ENCODE results near the gene PRX. TPM values are rescaled to one million over a fixed set of nuclear protein-coding genes. Genes with fewer than 3 reads are reported as not detected.

PRX gene
- 1.2 to 1.9 TPM (median 1.4 TPM) in 5 replicates for total RNA-seq (2022; extraction: Qiagen RNA extraction)

GRCh38 chr19:40413291-40413845, at the start of gene PRX:
TSS of gene PRX (minus strand) at chr19:40413378. CDS start at chr19:40407932, 5,446 bp downstream.

GRCh38 chr19:40444000-40444824, 31.0 kb upstream of the PRX start, which contains the start of gene SERTAD3:
TSS of gene SERTAD3 (minus strand) at chr19:40444335. CDS start at chr19:40442080, 2,255 bp downstream.

GRCh38 chr19:40425450-40426287, 12.5 kb upstream of the PRX start, which contains the start of gene SERTAD1:
TSS of gene SERTAD1 (minus strand) at chr19:40425992. CDS start at chr19:40423546, 2,446 bp downstream.

GRCh38 chr19:40390084-40390742, 23.0 kb downstream of the PRX start, which contains the start of gene HIPK4:
TSS of gene HIPK4 (minus strand) at chr19:40390181. CDS start at chr19:40389902, 279 bp downstream.

GRCh38 chr19:40348125-40348913, 64.9 kb downstream of the PRX start, which contains the start of the genes C19orf47 and PLD3:
TSS of gene C19orf47 (minus strand) at chr19:40348397. CDS start at chr19:40341857, 6,540 bp downstream.
TSS of gene PLD3 (plus strand) at chr19:40348695. CDS start at chr19:40366484, 17,789 bp downstream.

Other genes with a start within 250 kb of the PRX start
- 13.0 to 19.8 TPM (median 17.8 TPM) in 5 replicates for gene MAP3K10, start 222.0 kb downstream of the PRX start, total RNA-seq (2022; extraction: Qiagen RNA extraction)
- 0.14 to 1.1 TPM (median 0.69 TPM) in 5 replicates for gene TTC9B, start 195.0 kb downstream of the PRX start, total RNA-seq (2022; extraction: Qiagen RNA extraction)
- 0.11 to 0.28 TPM (median 0.21 TPM) in 5 replicates for gene CCNP, start 186.7 kb downstream of the PRX start, total RNA-seq (2022; extraction: Qiagen RNA extraction)
- gene AKT2, start 128.0 kb downstream of the PRX start, total RNA-seq (2022; extraction: Qiagen RNA extraction): 117 to 188 TPM (median 175 TPM) in 5 replicates
- gene C19orf47, start 65.0 kb downstream of the PRX start, total RNA-seq (2022; extraction: Qiagen RNA extraction): 24.8 to 33.9 TPM (median 32.3 TPM) in 5 replicates
- 262 to 280 TPM (median 268 TPM) in 5 replicates for gene PLD3, start 64.7 kb downstream of the PRX start, total RNA-seq (2022; extraction: Qiagen RNA extraction)
- gene HIPK4, start 23.2 kb downstream of the PRX start, total RNA-seq (2022; extraction: Qiagen RNA extraction): 0.17 to 0.29 TPM (median 0.27 TPM) in 5 replicates
- gene SERTAD1, start 12.6 kb upstream of the PRX start, total RNA-seq (2022; extraction: Qiagen RNA extraction): 23.5 to 43.8 TPM (median 32.1 TPM) in 5 replicates
- gene SERTAD3, start 31.0 kb upstream of the PRX start, total RNA-seq (2022; extraction: Qiagen RNA extraction): 39.0 to 48.0 TPM (median 43.7 TPM) in 5 replicates
- 238 to 368 TPM (median 325 TPM) in 5 replicates for gene BLVRB, start 52.4 kb upstream of the PRX start, total RNA-seq (2022; extraction: Qiagen RNA extraction)
- gene SPTBN4, start 53.6 kb upstream of the PRX start, total RNA-seq (2022; extraction: Qiagen RNA extraction): 0.67 to 1.1 TPM (median 0.69 TPM) in 5 replicates
- gene SHKBP1, start 163.5 kb upstream of the PRX start, total RNA-seq (2022; extraction: Qiagen RNA extraction): 102 to 155 TPM (median 145 TPM) in 5 replicates
- 42.1 to 73.1 TPM (median 63.4 TPM) in 5 replicates for gene LTBP4, start 188.0 kb upstream of the PRX start, total RNA-seq (2022; extraction: Qiagen RNA extraction)